ENCODE data around the gene KRT6C. TPM values are rescaled to one million over a fixed set of nuclear protein-coding genes. Genes with fewer than 3 reads are reported as not detected.

Gene KRT6C
- total RNA-seq, 1 donor from 2014 or later, result not detected

- intact Hi-C loops (cut with micrococcal nuclease), result no loop called here
- no peak overlapping the region for H3K27ac Mint-ChIP-seq
- H3K36me3 Mint-ChIP-seq (ENCODE audit: low read depth), result no peaks in the 10 kb centered on the region
- ChIA-PET CTCF (no interaction called here), POLR2A (no interaction called here)
- ATAC-seq (ENCODE audit: low read depth) (no peak), DNase-seq (no peak)
- H3K4me1 Mint-ChIP-seq, result no peaks in the 10 kb centered on the region
- TF ChIP-seq CTCF (IDR thresholded peaks at IDR 0.05), result no peak
- no peaks in the 10 kb centered on the region for H3K9me3 Mint-ChIP-seq
- no peak overlapping the region for H3K4me3 Mint-ChIP-seq
- peaks cover 26% of the 10 kb centered on the region for H3K27me3 Mint-ChIP-seq
Observed at GRCh38 chr12:52446367-52447045, 27.1 kb downstream of the KRT6C start.

- H3K27me3 Mint-ChIP-seq, result peaks cover 26% of the 10 kb centered on the region
Observed at GRCh38 chr12:52445876-52446275, 27.7 kb downstream of the KRT6C start.

GRCh38 chr12:52444647-52445595 lies 28.7 kb downstream of the KRT6C start:
- Mint-ChIP-seq H3K27ac (no peak overlapping the region), H3K4me1 (no peaks in the 10 kb centered on the region), H3K4me3 (no peak overlapping the region), H3K36me3 (ENCODE audit: low read depth) (no peaks in the 10 kb centered on the region), H3K9me3 (no peaks in the 10 kb centered on the region), H3K27me3 (peaks cover 20% of the 10 kb centered on the region)
- intact Hi-C loops (cut with micrococcal nuclease), result no loop called here
- no peak for TF ChIP-seq CTCF (IDR thresholded peaks at IDR 0.05)
- ChIA-PET CTCF (no interaction called here), POLR2A (no interaction called here)
- ATAC-seq (ENCODE audit: low read depth), result no peak
- DNase-seq, result no peak

More at GRCh38 chr12:52445876-52446275, 27.7 kb downstream of the KRT6C start:
- ChIA-PET CTCF (no interaction called here), POLR2A (no interaction called here)
- no peak overlapping the region for H3K27ac Mint-ChIP-seq
- H3K36me3 Mint-ChIP-seq (ENCODE audit: low read depth), result no peaks in the 10 kb centered on the region
- H3K9me3 Mint-ChIP-seq, result no peaks in the 10 kb centered on the region
- TF ChIP-seq CTCF (IDR thresholded peaks at IDR 0.05), result no peak
- ATAC-seq (ENCODE audit: low read depth), result no peak
- H3K4me1 Mint-ChIP-seq, result no peaks in the 10 kb centered on the region
- H3K4me3 Mint-ChIP-seq, result no peak overlapping the region
- no peak for DNase-seq
- intact Hi-C loops (cut with micrococcal nuclease), result no loop called here

- ATAC-seq (ENCODE audit: low read depth), result no peak
- no peak overlapping the region for H3K4me3 Mint-ChIP-seq
- H3K4me1 Mint-ChIP-seq, result no peaks in the 10 kb centered on the region
- H3K36me3 Mint-ChIP-seq (ENCODE audit: low read depth), result no peaks in the 10 kb centered on the region
- ChIA-PET POLR2A (no interaction called here), CTCF (no interaction called here)
- no peaks in the 10 kb centered on the region for H3K9me3 Mint-ChIP-seq
- no peak for DNase-seq
- intact Hi-C loops (cut with micrococcal nuclease), result no loop called here
- H3K27me3 Mint-ChIP-seq, result peaks cover 20% of the 10 kb centered on the region
- no peak overlapping the region for H3K27ac Mint-ChIP-seq
- TF ChIP-seq CTCF (IDR thresholded peaks at IDR 0.05), result no peak
Observed at GRCh38 chr12:52443966-52444365, 29.6 kb downstream of the KRT6C start.

GRCh38 chr12:52442600-52443061 lies 31.0 kb downstream of the KRT6C start:
- TF ChIP-seq CTCF (IDR thresholded peaks at IDR 0.05), result no peak
- Mint-ChIP-seq H3K4me1 (no peaks in the 10 kb centered on the region), H3K27ac (no peak overlapping the region), H3K36me3 (ENCODE audit: low read depth) (no peaks in the 10 kb centered on the region), H3K4me3 (no peak overlapping the region), H3K27me3 (peaks cover 20% of the 10 kb centered on the region), H3K9me3 (no peaks in the 10 kb centered on the region)
- ATAC-seq (ENCODE audit: low read depth), result no peak
- CTCF ChIA-PET, result no interaction called here
- POLR2A ChIA-PET, result no interaction called here
- DNase-seq, result no peak
- intact Hi-C loops (cut with micrococcal nuclease), result no loop called here

All from activated B cell treated with CpG ODN at 0.5 μM for 24 hours (primary cell).